ENCODE data around the gene SMLR1. TPM values are rescaled to one million over a fixed set of nuclear protein-coding genes. Genes with fewer than 3 reads are reported as not detected.

Gene SMLR1
- polyA plus RNA-seq (2013, experiment 1 of 2), result not detected
- polyA plus RNA-seq (2013, experiment 2 of 2), result not detected

DNA sequence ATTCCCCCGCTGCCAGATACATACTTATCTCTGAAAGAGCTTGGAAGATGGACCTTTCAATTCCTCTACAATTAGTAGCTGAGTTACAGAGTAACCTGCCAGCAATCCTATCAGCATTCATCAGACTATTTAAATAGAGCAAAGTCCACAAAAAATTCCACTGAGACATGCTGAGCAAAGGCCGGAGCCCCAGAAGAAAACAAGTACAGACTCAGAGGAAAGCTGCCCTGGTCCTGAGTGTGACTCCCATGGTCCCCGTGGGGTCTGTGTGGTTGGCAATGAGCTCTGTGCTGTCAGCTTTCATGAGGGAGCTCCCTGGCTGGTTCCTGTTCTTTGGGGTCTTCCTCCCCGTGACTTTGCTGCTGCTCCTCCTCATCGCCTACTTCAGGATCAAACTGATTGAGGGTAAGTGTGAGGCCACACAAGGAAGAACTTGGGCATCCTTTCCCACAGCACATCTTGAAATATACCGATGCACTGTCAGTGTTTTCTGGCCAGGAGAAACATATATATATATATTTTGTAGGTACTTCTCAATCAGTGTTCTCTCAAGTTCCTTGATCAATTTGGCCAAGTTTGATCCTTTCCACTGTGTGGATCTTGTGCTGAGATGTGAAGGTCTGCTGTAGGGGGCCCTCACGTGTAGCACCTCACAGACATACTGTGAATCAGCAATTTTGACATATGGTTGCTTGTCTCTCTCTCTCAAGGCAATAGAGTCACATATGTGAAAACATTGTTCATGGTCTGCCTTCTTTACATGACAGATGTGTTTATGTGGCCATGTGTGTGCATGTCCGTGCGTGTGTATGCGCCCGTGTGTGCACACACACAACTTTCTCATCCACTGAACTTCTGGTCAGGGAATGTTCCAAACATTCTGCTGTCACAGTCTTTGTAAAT, at the start of gene SMLR1:
Gene SMLR1, plus strand, starts transcription at position 160 of the 903 bp plus-strand sequence. Its CDS starts 8 bp downstream, at position 168.
- no peaks in the 10 kb centered on the region for H3K27me3 ChIP-seq (ENCODE audit: insufficient read depth, low read length)
- H3K36me3 ChIP-seq (ENCODE audit: insufficient read depth, low read length), result no peaks in the 10 kb centered on the region
- H3K4me1 ChIP-seq (ENCODE audit: insufficient read depth, low read length), result no peaks in the 10 kb centered on the region
- H3K9me3 ChIP-seq (ENCODE audit: insufficient read depth, low read depth, low read length), result no peaks in the 10 kb centered on the region
- H3K9ac ChIP-seq (ENCODE audit: low read depth, low read length), result no peak within 1 kb of the TSS
- WGBS, result 85% methylated on average over 10 of the region's 11 CpGs
- H3K4me3 ChIP-seq (ENCODE audit: low read length), result no peak within 1 kb of the TSS
- peak within 1 kb of the TSS; percentile 50; the same call in 1 of the 2 replicates for H3K27ac ChIP-seq (ENCODE audit: low read depth, low read length)

DNA sequence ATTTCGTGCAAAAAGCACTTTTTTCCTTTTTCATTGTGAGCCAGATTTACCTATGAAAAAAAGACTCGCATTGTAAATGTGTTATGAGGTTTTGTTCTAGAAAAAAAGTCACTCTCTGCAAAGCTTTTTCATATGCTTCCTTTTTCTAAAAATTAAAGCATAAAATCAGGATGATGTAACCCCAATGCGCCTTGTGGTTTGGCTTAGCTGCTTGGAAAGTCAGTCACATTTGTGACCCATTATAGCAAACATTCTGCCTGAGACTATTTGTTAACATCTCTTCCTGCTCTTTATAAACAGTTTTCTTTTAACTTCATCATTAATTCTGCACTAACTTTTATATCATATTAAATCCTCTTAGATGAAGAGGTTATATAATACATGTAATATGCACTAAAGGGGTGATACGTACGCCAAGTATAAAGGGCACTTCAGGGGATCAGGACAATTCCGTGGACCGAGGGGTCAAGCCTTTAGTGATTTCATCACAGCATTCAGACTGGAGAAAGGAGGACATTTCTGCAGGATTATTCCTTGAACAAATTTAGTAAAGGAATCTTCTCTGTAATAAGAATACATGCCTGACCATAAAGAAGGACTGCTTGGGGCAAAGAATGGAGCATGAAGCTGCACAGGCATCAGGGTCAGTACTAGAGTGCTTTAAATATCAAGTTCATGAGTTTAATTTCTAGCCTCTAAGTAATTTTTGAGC, 48.1 kb upstream of the SMLR1 start:
- no peak overlapping the region for H3K4me3 ChIP-seq (ENCODE audit: low read length)
- no peaks in the 10 kb centered on the region for H3K27me3 ChIP-seq (ENCODE audit: insufficient read depth, low read length)
- WGBS, result 95% methylated on average over 6 of the region's 7 CpGs
- no peak overlapping the region for H3K27ac ChIP-seq (ENCODE audit: low read depth, low read length)
- H3K36me3 ChIP-seq (ENCODE audit: insufficient read depth, low read length), result no peaks in the 10 kb centered on the region
- H3K4me1 ChIP-seq (ENCODE audit: insufficient read depth, low read length), result no peaks in the 10 kb centered on the region
- H3K9me3 ChIP-seq (ENCODE audit: insufficient read depth, low read depth, low read length), result no peaks in the 10 kb centered on the region
- H3K9ac ChIP-seq (ENCODE audit: low read depth, low read length), result no peak overlapping the region

- Histone ChIP-seq H3K9ac (ENCODE audit: low read depth, low read length) (no peak overlapping the region), H3K27ac (ENCODE audit: low read depth, low read length) (no peak overlapping the region), H3K4me1 (ENCODE audit: insufficient read depth, low read length) (no peaks in the 10 kb centered on the region), H3K4me3 (ENCODE audit: low read length) (no peak overlapping the region), H3K27me3 (ENCODE audit: insufficient read depth, low read length) (no peaks in the 10 kb centered on the region), H3K36me3 (ENCODE audit: insufficient read depth, low read length) (no peaks in the 10 kb centered on the region), H3K9me3 (ENCODE audit: insufficient read depth, low read depth, low read length) (no peaks in the 10 kb centered on the region)
- WGBS, result 88% methylated on average over 4 of the region's 4 CpGs
Measured at GRCh38 chr6:130779658-130780033, 47.6 kb upstream of the SMLR1 start.

- H3K27ac ChIP-seq (ENCODE audit: low read depth, low read length), result no peak overlapping the region
- no peaks in the 10 kb centered on the region for H3K27me3 ChIP-seq (ENCODE audit: insufficient read depth, low read length)
- WGBS, result 76% methylated on average over 1 of the region's 1 CpG
- no peaks in the 10 kb centered on the region for H3K36me3 ChIP-seq (ENCODE audit: insufficient read depth, low read length)
- H3K9ac ChIP-seq (ENCODE audit: low read depth, low read length), result no peak overlapping the region
- H3K4me1 ChIP-seq (ENCODE audit: insufficient read depth, low read length), result no peaks in the 10 kb centered on the region
- H3K4me3 ChIP-seq (ENCODE audit: low read length), result no peak overlapping the region
- H3K9me3 ChIP-seq (ENCODE audit: insufficient read depth, low read depth, low read length), result no peaks in the 10 kb centered on the region
Measured at GRCh38 chr6:130780122-130780521, 47.1 kb upstream of the SMLR1 start.

DNA sequence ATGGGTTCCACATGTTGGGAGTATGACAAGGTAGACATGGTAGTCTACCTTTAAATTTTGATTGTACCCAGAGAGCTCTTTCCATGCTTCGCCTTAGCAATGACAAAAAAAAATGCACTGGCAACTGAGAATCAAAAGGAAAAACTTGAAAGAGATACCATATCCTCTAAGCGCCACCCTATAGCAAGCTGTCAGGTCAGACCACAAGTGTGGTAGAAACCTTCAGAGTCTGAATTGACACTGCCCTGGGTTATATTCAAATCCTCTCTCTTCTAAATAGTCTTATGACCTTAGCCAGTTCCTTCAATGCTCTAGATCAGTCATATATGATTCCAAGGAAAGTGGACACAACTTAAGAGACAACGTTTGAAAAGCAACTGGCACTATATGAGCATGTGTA, 45.6 kb upstream of the SMLR1 start:
- Histone ChIP-seq H3K27ac (ENCODE audit: low read depth, low read length) (no peak overlapping the region), H3K4me3 (ENCODE audit: low read length) (no peak overlapping the region), H3K9me3 (ENCODE audit: insufficient read depth, low read depth, low read length) (no peaks in the 10 kb centered on the region), H3K9ac (ENCODE audit: low read depth, low read length) (no peak overlapping the region), H3K27me3 (ENCODE audit: insufficient read depth, low read length) (no peaks in the 10 kb centered on the region), H3K4me1 (ENCODE audit: insufficient read depth, low read length) (no peaks in the 10 kb centered on the region), H3K36me3 (ENCODE audit: insufficient read depth, low read length) (no peaks in the 10 kb centered on the region)
- WGBS, result 94% methylated on average over 3 of the region's 3 CpGs

DNA sequence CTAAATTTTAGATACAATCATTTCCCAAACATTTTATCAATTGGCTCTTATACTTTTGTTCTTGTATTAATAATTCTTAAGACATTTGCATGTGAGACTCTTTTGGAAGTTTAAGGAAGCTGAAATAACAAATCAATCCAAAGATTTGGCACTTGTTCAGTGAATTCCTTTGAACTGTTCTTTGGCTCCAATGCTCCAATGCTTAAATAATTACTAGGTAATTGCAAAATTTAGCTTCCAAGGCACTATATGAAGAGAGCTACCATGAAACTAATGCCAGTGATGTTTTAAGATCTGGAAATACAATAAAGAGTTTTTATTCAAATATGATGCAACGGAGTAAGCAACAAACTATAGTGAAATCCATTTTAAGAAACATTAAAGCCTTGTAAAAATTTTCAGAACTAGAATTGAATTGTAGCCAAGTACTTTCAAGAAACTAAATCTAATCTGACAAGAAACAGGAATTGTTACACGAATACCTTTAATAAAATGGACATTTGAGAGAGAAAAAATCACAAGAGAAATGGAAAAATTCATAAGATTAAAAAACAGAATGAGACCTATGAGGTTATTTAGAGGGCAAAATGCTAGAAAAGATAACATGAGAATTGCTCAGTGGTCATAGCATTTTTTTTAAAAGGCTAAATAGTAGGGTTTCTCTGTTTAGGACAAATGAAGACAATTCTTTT, 43.6 kb upstream of the SMLR1 start:
- Histone ChIP-seq H3K27me3 (ENCODE audit: insufficient read depth, low read length) (no peaks in the 10 kb centered on the region), H3K9ac (ENCODE audit: low read depth, low read length) (no peak overlapping the region), H3K4me3 (ENCODE audit: low read length) (no peak overlapping the region), H3K4me1 (ENCODE audit: insufficient read depth, low read length) (no peaks in the 10 kb centered on the region), H3K36me3 (ENCODE audit: insufficient read depth, low read length) (no peaks in the 10 kb centered on the region), H3K9me3 (ENCODE audit: insufficient read depth, low read depth, low read length) (no peaks in the 10 kb centered on the region), H3K27ac (ENCODE audit: low read depth, low read length) (no peak overlapping the region)
- WGBS, result 100% methylated on average over 1 of the region's 2 CpGs

DNA sequence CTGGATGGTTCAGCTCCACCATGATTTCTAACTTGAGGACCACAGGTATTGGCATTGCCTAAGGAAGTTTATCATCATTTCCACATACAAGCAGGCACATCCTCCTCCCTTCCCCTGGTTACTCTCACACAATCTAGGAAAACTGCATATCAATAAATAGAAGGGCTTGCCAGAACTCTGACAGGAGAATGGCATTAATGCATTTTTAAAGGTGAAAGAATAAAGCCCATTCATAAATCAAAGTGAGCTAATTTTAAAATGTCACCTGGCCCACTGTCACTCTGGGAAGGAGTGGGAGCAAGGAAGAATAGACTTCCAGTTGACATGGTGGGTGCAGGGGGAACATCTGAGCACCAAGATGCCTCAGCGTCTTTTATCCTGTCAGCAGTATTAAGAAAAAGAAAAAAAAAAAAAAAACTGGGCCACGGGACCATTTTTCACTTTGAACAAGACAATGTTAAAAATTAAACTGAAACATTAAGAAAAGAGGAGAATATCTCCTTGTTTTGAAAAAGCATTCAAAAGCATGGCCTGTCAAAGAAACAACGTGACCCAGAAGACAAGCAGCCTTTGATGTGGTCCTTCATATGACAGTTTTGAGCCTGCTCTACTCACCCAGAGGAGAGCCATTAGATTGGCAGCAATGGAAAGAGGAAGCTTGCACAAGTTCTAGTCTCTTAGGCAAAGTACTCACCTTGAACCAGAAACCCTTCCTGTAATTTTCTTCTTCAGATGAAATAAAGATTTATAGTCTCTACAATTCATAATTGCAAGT, 39.3 kb upstream of the SMLR1 start:
- no peaks in the 10 kb centered on the region for H3K9me3 ChIP-seq (ENCODE audit: insufficient read depth, low read depth, low read length)
- H3K9ac ChIP-seq (ENCODE audit: low read depth, low read length), result no peak overlapping the region
- H3K4me3 ChIP-seq (ENCODE audit: low read length), result no peak overlapping the region
- H3K4me1 ChIP-seq (ENCODE audit: insufficient read depth, low read length), result no peaks in the 10 kb centered on the region
- H3K27me3 ChIP-seq (ENCODE audit: insufficient read depth, low read length), result no peaks in the 10 kb centered on the region
- H3K36me3 ChIP-seq (ENCODE audit: insufficient read depth, low read length), result no peaks in the 10 kb centered on the region
- 90% methylated on average over 3 of the region's 3 CpGs for WGBS
- H3K27ac ChIP-seq (ENCODE audit: low read depth, low read length), result no peak overlapping the region

DNA sequence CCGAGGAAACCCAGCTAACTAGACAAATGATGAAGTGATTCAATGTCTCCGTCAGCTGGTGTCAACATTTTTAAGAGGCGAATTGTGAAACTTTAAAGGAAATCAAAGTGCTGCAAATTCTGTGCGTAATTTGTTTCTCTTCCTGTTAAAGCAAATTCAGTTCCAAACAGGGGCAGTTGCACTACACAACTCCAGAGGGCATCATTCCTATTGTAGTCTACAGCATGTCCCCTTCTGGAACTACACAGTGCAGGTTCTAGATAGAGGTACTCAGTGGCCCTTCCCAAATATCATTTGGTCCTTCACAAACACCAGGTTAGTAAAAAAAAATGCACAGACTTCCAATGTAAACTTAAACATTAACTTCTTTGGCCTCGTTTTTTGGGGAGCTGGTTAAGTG, 38.3 kb upstream of the SMLR1 start:
- H3K27ac ChIP-seq (ENCODE audit: low read depth, low read length), result no peak overlapping the region
- no peak overlapping the region for H3K4me3 ChIP-seq (ENCODE audit: low read length)
- H3K27me3 ChIP-seq (ENCODE audit: insufficient read depth, low read length), result no peaks in the 10 kb centered on the region
- H3K4me1 ChIP-seq (ENCODE audit: insufficient read depth, low read length), result no peaks in the 10 kb centered on the region
- no peaks in the 10 kb centered on the region for H3K9me3 ChIP-seq (ENCODE audit: insufficient read depth, low read depth, low read length)
- H3K9ac ChIP-seq (ENCODE audit: low read depth, low read length), result no peak overlapping the region
- no peaks in the 10 kb centered on the region for H3K36me3 ChIP-seq (ENCODE audit: insufficient read depth, low read length)
- WGBS, result 93% methylated on average over 5 of the region's 5 CpGs

DNA sequence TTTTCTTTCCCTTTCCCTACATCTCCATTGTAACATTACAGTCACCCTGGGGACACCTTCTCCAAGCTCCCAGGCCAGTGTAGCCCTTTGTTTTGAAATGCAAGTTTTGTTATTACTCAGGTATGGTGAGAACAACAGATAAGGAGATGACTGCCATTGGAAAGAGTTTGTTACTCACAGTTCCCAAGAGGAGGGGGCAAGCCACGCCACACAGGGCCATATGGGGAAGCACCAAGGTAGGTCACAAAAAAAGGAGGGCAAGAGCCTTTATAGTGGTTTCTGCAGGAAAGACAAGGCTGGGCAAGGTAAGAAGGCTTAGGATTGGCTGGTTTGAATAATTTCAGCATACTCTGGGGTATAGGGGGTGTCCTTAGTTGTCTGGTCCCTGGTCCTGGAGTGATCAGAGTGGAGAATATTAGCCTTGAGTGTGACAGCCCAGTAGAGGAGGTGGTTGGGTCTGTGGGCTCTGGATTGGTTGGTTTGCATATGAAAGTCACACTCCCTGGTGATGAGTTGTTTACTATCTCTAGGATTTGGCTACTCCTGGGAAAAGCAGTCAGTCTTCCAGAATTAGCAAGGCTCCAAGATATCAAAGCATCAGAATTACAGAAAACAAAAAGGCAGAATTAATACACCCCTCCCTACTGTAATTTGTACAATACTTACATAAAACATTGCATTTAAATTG, 33.1 kb upstream of the SMLR1 start:
- no peaks in the 10 kb centered on the region for H3K9me3 ChIP-seq (ENCODE audit: insufficient read depth, low read depth, low read length)
- H3K27ac ChIP-seq (ENCODE audit: low read depth, low read length), result no peak overlapping the region
- H3K9ac ChIP-seq (ENCODE audit: low read depth, low read length), result no peak overlapping the region
- no peak overlapping the region for H3K4me3 ChIP-seq (ENCODE audit: low read length)
- no peaks in the 10 kb centered on the region for H3K36me3 ChIP-seq (ENCODE audit: insufficient read depth, low read length)
- no peaks in the 10 kb centered on the region for H3K27me3 ChIP-seq (ENCODE audit: insufficient read depth, low read length)
- 80% methylated on average over 1 of the region's 1 CpG for WGBS
- H3K4me1 ChIP-seq (ENCODE audit: insufficient read depth, low read length), result peaks cover 12% of the 10 kb centered on the region; the same call in 1 of the 2 replicates

- Histone ChIP-seq H3K9ac (ENCODE audit: low read depth, low read length) (no peak overlapping the region), H3K9me3 (ENCODE audit: insufficient read depth, low read depth, low read length) (no peaks in the 10 kb centered on the region), H3K27me3 (ENCODE audit: insufficient read depth, low read length) (no peaks in the 10 kb centered on the region), H3K4me1 (ENCODE audit: insufficient read depth, low read length) (peaks cover 12% of the 10 kb centered on the region; the same call in 1 of the 2 replicates), H3K36me3 (ENCODE audit: insufficient read depth, low read length) (no peaks in the 10 kb centered on the region), H3K4me3 (ENCODE audit: low read length) (no peak overlapping the region), H3K27ac (ENCODE audit: low read depth, low read length) (no peak overlapping the region)
- 89% methylated on average over 3 of the region's 3 CpGs for WGBS
Measured at GRCh38 chr6:130794738-130795137, 32.5 kb upstream of the SMLR1 start.
